HCT116 (cell line): Measurements from ENCODE around the gene BBX. TPM values are rescaled to one million over a fixed set of nuclear protein-coding genes. Genes with fewer than 3 reads are reported as not detected.
"Not testable (repeated sequence)": the region's sequence is repeated elsewhere in the genome, so short reads cannot be mapped to it uniquely, and the experiment has no call there.

Experiments
- ATAC-seq: fragments of 200-7000 bp; cut with Tn5 transposase; 2 replicates; pipeline ENCODE4 v1.9.1; 2020; ENCODE audit warnings: mild to moderate bottlenecking, moderate library complexity
- BruUV-seq: library from RNA; stranded (reverse); fragments of 400-500 nt; replicated peaks from 2 replicates; lab custom pipeline; 2021; lab: Mats Ljungman, UMichigan
- CTCF ChIA-PET: fragments of 300-600 bp; sonication (Branson Sonifier 250); formaldehyde crosslinking; loops from one replicate; lab custom pipeline; 2021; ENCODE audit warnings: antibody characterized with exemption; lab: Charles Lee
- POLR2A ChIA-PET: fragments of 300-600, 350-600 bp; sonication (Branson Sonifier 250); formaldehyde crosslinking; loops from one replicate; lab custom pipeline; 2021; ENCODE audit warnings: antibody characterized with exemption; lab: Charles Lee
- RAD21 ChIA-PET, 2 experiments: fragments of 300-600 bp; sonication (Branson Sonifier 250); formaldehyde crosslinking; loops; one replicate each; lab custom pipeline; 2023; ENCODE audit warnings: low total read pairs in 2 of 2; ENCODE audit not compliant: uncharacterized antibody in 2 of 2, unreplicated experiment in 2 of 2, low non-redundant PET in 1 of 2; lab: Charles Lee
- DNase-seq: peaks from one replicate; pipeline ENCODE4 v3.0.0-alpha.2; 2010; ENCODE audit warnings: low read depth, low spot score
- H2AFZ ChIP-seq: fragments of 200-600 bp; shearing (Covaris generic), sonication (generic); 2 replicates; pipeline ENCODE4 v1.6.1; 2017; ENCODE audit warnings: low read depth, mixed run types, mixed read lengths, antibody characterized with exemption, low read length; ENCODE audit not compliant: poor library complexity, severe bottlenecking
- H3K27ac ChIP-seq: 2 replicates; pipeline ENCODE4 v1.5.1; 2012; ENCODE audit warnings: low read depth, low read length
- H3K27me3 ChIP-seq: fragments of 200-600 bp; sonication (generic); 2 replicates; pipeline ENCODE4 v1.6.1; 2016; ENCODE audit warnings: mixed run types, low read length, mixed read lengths; ENCODE audit not compliant: insufficient read depth
- H3K36me3 ChIP-seq, 2 experiments: fragments of 200-500 bp in 1 of 2; fragments of 200-600 bp in 1 of 2; sonication (Bioruptor generic) in 1 of 2; sonication (generic) in 1 of 2; 2 replicates each; pipeline versions ENCODE4 v1.5.1 to v1.6.1; 2014 to 2016; ENCODE audit warnings: low read length in 2 of 2, inconsistent platforms in 1 of 2, mixed read lengths in 1 of 2, mixed run types in 1 of 2; ENCODE audit not compliant: insufficient read depth in 2 of 2, control insufficient read depth in 1 of 2
- H3K4me1 ChIP-seq, 2 experiments: fragments of 200-600 bp in 1 of 2; sonication (generic) in 1 of 2; 2 replicates each; pipeline versions ENCODE4 v1.5.1 to v1.6.1; 2012 to 2017; ENCODE audit warnings: low read length in 2 of 2, inconsistent platforms in 1 of 2, mild to moderate bottlenecking in 1 of 2, mixed read lengths in 1 of 2, mixed run types in 1 of 2, moderate library complexity in 1 of 2; ENCODE audit not compliant: insufficient read depth in 2 of 2, control insufficient read depth in 1 of 2
- H3K4me2 ChIP-seq: fragments of 200-600 bp; sonication (generic); 2 replicates; pipeline ENCODE4 v1.6.1; 2017; ENCODE audit warnings: mixed run types, low read length, mixed read lengths
- H3K4me3 ChIP-seq, 2 experiments: fragments of 200-600 bp in 1 of 2; sonication (generic) in 1 of 2; replicated peaks in 1 of 2; 2 replicates each; pipeline ENCODE4 v1.5.1; 2011 to 2016; ENCODE audit warnings: low read length in 2 of 2, control low read depth in 1 of 2, low read depth in 1 of 2, mild to moderate bottlenecking in 1 of 2, mixed read lengths in 1 of 2, mixed run types in 1 of 2
- H3K79me2 ChIP-seq: fragments of 200-600 bp; sonication (generic); 2 replicates; pipeline ENCODE4 v1.6.1; 2017; ENCODE audit warnings: mild to moderate bottlenecking, mixed run types, low read length, moderate library complexity, mixed read lengths; ENCODE audit not compliant: insufficient read depth
- H3K9ac ChIP-seq: fragments of 200-600 bp; sonication (generic); 2 replicates; pipeline ENCODE4 v1.6.1; 2016; ENCODE audit warnings: low read length, mixed read lengths
- H3K9me2 ChIP-seq: fragments of 200-600 bp; sonication (generic), shearing (Covaris generic); 2 replicates; pipeline ENCODE4 v1.6.1; 2017; ENCODE audit warnings: mixed run types, mild to moderate bottlenecking, moderate library complexity; ENCODE audit not compliant: insufficient read depth
- H3K9me3 ChIP-seq, 2 experiments: fragments of 200-500 bp in 1 of 2; fragments of 200-600 bp in 1 of 2; sonication (Bioruptor generic) in 1 of 2; sonication (generic) in 1 of 2; 2 replicates each; pipeline ENCODE4 v1.6.1; 2014 to 2017; ENCODE audit warnings: low read length in 2 of 2, mixed read lengths in 2 of 2, inconsistent platforms in 1 of 2, low read depth in 1 of 2, mild to moderate bottlenecking in 1 of 2, mixed run types in 1 of 2, moderate library complexity in 1 of 2; ENCODE audit not compliant: control insufficient read depth in 1 of 2, insufficient read depth in 1 of 2
- H4K20me1 ChIP-seq: fragments of 200-600 bp; sonication (generic), shearing (Covaris generic); 2 replicates; pipeline ENCODE4 v1.6.1; 2017; ENCODE audit warnings: mixed run types, mild to moderate bottlenecking, moderate library complexity; ENCODE audit not compliant: insufficient read depth
- CEBPB ChIP-seq: IDR thresholded peaks from 2 replicates; pipeline ENCODE4 v1.6.1; 2012; ENCODE audit warnings: low read depth
- EGR1 ChIP-seq: IDR thresholded peaks from 2 replicates; pipeline ENCODE4 v1.6.1; 2012; ENCODE audit warnings: low read depth
- ELF1 ChIP-seq: IDR thresholded peaks from 2 replicates; pipeline ENCODE4 v1.6.1; 2012; ENCODE audit warnings: low read depth, borderline replicate concordance
- EZH2 ChIP-seq: fragments of 200-600 bp; sonication (generic); IDR thresholded peaks from 2 replicates; pipeline ENCODE4 v1.6.1; 2017; ENCODE audit warnings: antibody characterized with exemption, mixed run types
- JUND ChIP-seq: IDR thresholded peaks from 2 replicates; pipeline ENCODE4 v1.6.1; 2012
- MAX ChIP-seq: IDR thresholded peaks from 2 replicates; pipeline ENCODE4 v1.6.1; 2012
- POLR2AphosphoS5 ChIP-seq: IDR thresholded peaks from 2 replicates; pipeline ENCODE4 v1.6.1; 2011; ENCODE audit warnings: mild to moderate bottlenecking, low read depth, low read length, moderate library complexity
- SRF ChIP-seq: IDR thresholded peaks from 2 replicates; pipeline ENCODE4 v1.6.1; 2012; ENCODE audit warnings: low read depth
- TCF7L2 ChIP-seq: IDR thresholded peaks from 2 replicates; pipeline ENCODE4 v1.7.0; 2011; ENCODE audit warnings: borderline replicate concordance, inconsistent platforms; ENCODE audit not compliant: insufficient read depth, insufficient read length; ENCODE audit errors: extremely low read depth
- intact Hi-C: fragments of 100-400 bp; cut with micrococcal nuclease; formaldehyde crosslinking; loops from 2 replicates; pipeline ENCODE4 v1.10.0; 2022
- total RNA-seq: library from RNA; stranded (reverse); gene quantifications from one replicate; pipeline ENCODE4 v1.2.1, GENCODE V29; 2021; ENCODE audit not compliant: unreplicated experiment
- TF ChIP-seq, protein P1 (sequence below): IDR thresholded peaks from 2 replicates; pipeline ENCODE4 v1.6.1; 2011; ENCODE audit warnings: mild to moderate bottlenecking, low read length, moderate library complexity; ENCODE audit not compliant: insufficient replicate concordance; ENCODE audit errors: extremely low read depth

BBX gene
- total RNA-seq, 1 experiment from 2014 or later: 55.6 TPM

- Histone ChIP-seq H3K27ac (no peak overlapping the region), H3K4me1 (no peaks in the 10 kb centered on the region), H3K9ac (no peak overlapping the region), H4K20me1 (no peaks in the 10 kb centered on the region; the same call in 1 of the 2 replicates), H3K9me2 (no peaks in the 10 kb centered on the region), H3K9me3 (no peaks in the 10 kb centered on the region), H3K4me3 (no peak overlapping the region), H3K27me3 (no peaks in the 10 kb centered on the region), H3K36me3 (no peaks in the 10 kb centered on the region), H2AFZ (no peak overlapping the region), H3K79me2 (peaks cover 24% of the 10 kb centered on the region), H3K4me2 (no peak overlapping the region)
- BruUV-seq: no TSS peak
- ATAC-seq (no peak), DNase-seq (no peak)
- ChIA-PET RAD21 (no interaction called here), POLR2A (no interaction called here), CTCF (no interaction called here)
- intact Hi-C loops: no loop called here
- no peak for TF ChIP-seq TCF7L2
- TF ChIP-seq, protein P1, sequence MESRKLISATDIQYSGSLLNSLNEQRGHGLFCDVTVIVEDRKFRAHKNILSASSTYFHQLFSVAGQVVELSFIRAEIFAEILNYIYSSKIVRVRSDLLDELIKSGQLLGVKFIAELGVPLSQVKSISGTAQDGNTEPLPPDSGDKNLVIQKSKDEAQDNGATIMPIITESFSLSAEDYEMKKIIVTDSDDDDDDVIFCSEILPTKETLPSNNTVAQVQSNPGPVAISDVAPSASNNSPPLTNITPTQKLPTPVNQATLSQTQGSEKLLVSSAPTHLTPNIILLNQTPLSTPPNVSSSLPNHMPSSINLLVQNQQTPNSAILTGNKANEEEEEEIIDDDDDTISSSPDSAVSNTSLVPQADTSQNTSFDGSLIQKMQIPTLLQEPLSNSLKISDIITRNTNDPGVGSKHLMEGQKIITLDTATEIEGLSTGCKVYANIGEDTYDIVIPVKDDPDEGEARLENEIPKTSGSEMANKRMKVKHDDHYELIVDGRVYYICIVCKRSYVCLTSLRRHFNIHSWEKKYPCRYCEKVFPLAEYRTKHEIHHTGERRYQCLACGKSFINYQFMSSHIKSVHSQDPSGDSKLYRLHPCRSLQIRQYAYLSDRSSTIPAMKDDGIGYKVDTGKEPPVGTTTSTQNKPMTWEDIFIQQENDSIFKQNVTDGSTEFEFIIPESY: no peak
- TF ChIP-seq SRF: no peak
- TF ChIP-seq ELF1: no peak
- TF ChIP-seq CEBPB: no peak
- TF ChIP-seq JUND: no peak
- no peak for TF ChIP-seq MAX
- TF ChIP-seq EGR1: no peak
- TF ChIP-seq EZH2: no peak
- TF ChIP-seq POLR2AphosphoS5: no peak
Observed at GRCh38 chr3:107562969-107563529, 40.3 kb downstream of the BBX start.

- H3K36me3 ChIP-seq, H3K27me3 ChIP-seq, H3K9me3 ChIP-seq, H4K20me1 ChIP-seq, intact Hi-C loops, DNase-seq, H3K9ac ChIP-seq, H3K27ac ChIP-seq, H3K9me2 ChIP-seq, H2AFZ ChIP-seq, BruUV-seq, H3K4me2 ChIP-seq, ATAC-seq, CTCF ChIA-PET, RAD21 ChIA-PET, H3K4me3 ChIP-seq, H3K4me1 ChIP-seq, POLR2A ChIA-PET: not testable (repeated sequence)
- H3K79me2 ChIP-seq: peaks cover 18% of the 10 kb centered on the region
Observed at GRCh38 chr3:107565244-107565643, 42.5 kb downstream of the BBX start.

- BruUV-seq, H4K20me1 ChIP-seq, POLR2A ChIA-PET, DNase-seq, H3K79me2 ChIP-seq, H3K9me2 ChIP-seq, H3K4me2 ChIP-seq, H3K27ac ChIP-seq, H2AFZ ChIP-seq, H3K36me3 ChIP-seq, H3K9ac ChIP-seq, H3K4me1 ChIP-seq, H3K9me3 ChIP-seq, H3K4me3 ChIP-seq, ATAC-seq, H3K27me3 ChIP-seq, RAD21 ChIA-PET, CTCF ChIA-PET: not testable (repeated sequence)
- intact Hi-C loops: loop anchor here (5.0 kb wide), 1 partner anchor 171 kb away; no protein-coding TSS in a partner anchor
Observed at GRCh38 chr3:107571089-107571488, 48.3 kb downstream of the BBX start.
